GM23248 (cell line): Measurements from ENCODE around the gene EPHB6.

Experiments used
- EZH2 ChIP-seq: fragments of 200-600 bp; sonication (generic); IDR thresholded peaks from 2 replicates; pipeline ENCODE4 v1.6.1; 2018; ENCODE audit warnings: antibody characterized with exemption, mild to moderate bottlenecking; ENCODE audit not compliant: insufficient read depth, poor library complexity, severe bottlenecking
- EZH2phosphoT487 ChIP-seq: fragments of 200-600 bp; sonication (generic); IDR thresholded peaks from 2 replicates; pipeline ENCODE4 v1.6.1; 2018; ENCODE audit warnings: antibody characterized with exemption, moderate library complexity, mild to moderate bottlenecking, low read depth; ENCODE audit not compliant: insufficient read depth

- TF ChIP-seq EZH2 (no peak), EZH2phosphoT487 (no peak)
Observed at GRCh38 chr7:142910031-142910433, 55.2 kb downstream of the EPHB6 start.
